ENCODE data around the gene ZNF524.

The ZNF524 gene

DNA sequence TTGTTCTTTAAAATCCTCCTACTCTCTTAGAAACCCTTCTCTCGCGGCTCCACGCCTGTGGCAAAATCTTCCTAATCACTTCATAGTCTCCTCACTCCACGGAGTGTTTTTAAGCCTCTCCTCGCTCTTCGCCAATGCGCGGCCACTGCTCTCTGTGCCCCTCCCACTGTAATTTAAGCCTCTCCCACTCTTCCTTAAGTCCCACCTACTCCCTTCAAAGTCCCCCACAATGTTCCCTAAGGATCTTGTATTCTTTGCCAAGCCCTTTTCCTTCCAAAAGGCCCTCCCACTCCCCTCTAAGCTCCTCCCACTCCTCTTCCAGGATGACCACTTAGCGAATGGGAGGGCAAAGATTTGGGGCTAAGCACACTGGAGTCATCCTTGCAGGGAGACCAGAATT is 2.1 kb upstream of the ZNF524 start:
- Histone ChIP-seq H3K4me3 (replicated peaks; ENCODE audit: insufficient read depth, low read length) (no peak overlapping the region), H3K27me3 (ENCODE audit: insufficient read depth, poor library complexity, severe bottlenecking) (no peaks in the 10 kb centered on the region), H3K27ac (replicated peaks) (no peak overlapping the region)
- no peak for DNase-seq (ENCODE audit: low read depth in 1 of 2, low spot score in 1 of 2)
- TF ChIP-seq, protein P1, sequence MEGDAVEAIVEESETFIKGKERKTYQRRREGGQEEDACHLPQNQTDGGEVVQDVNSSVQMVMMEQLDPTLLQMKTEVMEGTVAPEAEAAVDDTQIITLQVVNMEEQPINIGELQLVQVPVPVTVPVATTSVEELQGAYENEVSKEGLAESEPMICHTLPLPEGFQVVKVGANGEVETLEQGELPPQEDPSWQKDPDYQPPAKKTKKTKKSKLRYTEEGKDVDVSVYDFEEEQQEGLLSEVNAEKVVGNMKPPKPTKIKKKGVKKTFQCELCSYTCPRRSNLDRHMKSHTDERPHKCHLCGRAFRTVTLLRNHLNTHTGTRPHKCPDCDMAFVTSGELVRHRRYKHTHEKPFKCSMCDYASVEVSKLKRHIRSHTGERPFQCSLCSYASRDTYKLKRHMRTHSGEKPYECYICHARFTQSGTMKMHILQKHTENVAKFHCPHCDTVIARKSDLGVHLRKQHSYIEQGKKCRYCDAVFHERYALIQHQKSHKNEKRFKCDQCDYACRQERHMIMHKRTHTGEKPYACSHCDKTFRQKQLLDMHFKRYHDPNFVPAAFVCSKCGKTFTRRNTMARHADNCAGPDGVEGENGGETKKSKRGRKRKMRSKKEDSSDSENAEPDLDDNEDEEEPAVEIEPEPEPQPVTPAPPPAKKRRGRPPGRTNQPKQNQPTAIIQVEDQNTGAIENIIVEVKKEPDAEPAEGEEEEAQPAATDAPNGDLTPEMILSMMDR (IDR thresholded peaks at IDR 0.05; ENCODE audit: insufficient read depth, low read length): no peak
- TF ChIP-seq POLR2AphosphoS5 (IDR thresholded peaks at IDR 0.05; ENCODE audit: low read depth) (no peak), SPI1 (IDR thresholded peaks at IDR 0.05; ENCODE audit: borderline replicate concordance, low read depth) (no peak), REST (IDR thresholded peaks at IDR 0.05; ENCODE audit: insufficient replicate concordance, low read depth) (no peak), GABPA (IDR thresholded peaks at IDR 0.05; ENCODE audit: low read depth) (no peak)

DNA sequence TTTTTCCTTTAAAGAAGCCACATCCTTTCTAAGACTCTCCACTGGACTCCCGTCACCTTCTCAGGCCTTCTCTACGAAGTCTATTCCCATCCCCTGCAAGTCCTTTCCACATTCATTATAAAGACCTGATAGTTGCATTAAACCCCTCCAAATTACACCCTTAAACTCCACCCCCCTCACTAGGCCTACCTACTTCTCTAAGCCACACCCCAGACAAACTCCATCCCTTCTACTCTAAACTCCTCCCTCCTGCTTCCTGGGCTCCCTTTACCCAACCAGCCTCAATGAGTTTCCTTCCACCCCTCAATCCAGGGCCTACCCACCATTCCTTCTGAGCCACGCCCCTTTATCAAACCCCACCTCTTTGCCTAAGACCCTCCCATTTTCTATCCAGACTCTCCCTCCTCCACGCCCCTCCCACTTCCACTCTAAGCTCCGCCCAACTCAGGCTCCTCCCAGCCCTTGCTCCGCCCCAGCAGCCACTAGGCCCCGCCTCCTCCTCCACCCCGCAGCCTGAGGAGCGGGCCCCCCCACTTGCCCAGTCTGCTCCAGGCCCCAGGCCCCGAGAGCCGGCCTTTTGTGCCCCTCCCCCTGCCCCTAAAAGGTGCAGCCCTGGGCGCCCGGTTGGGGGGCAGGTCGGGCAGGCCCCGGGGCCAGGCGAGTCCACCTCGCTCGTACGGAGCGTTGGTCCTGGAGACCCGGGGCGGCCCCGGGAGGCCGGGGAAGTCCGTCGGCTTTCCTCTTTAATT is 1.2 kb upstream of the ZNF524 start:
- H3K27me3 ChIP-seq (ENCODE audit: insufficient read depth, poor library complexity, severe bottlenecking): no peaks in the 10 kb centered on the region
- DNase-seq (ENCODE audit: low read depth in 1 of 2, low spot score in 1 of 2): peak; percentile 89 to 93
- TF ChIP-seq, protein P1 (IDR thresholded peaks at IDR 0.05; ENCODE audit: insufficient read depth, low read length): no peak
- peak; percentile 31; the same call in 1 of the 2 replicates for TF ChIP-seq SPI1 (IDR thresholded peaks at IDR 0.05; ENCODE audit: borderline replicate concordance, low read depth)
- peak overlapping the region; percentile 65 for H3K4me3 ChIP-seq (replicated peaks; ENCODE audit: insufficient read depth, low read length)
- peak overlapping the region; percentile 97 for H3K27ac ChIP-seq (replicated peaks)

GRCh38 chr19:55599468-55599841 is 633 bp upstream of the ZNF524 start, which contains the start of gene FIZ1:
TSS of gene FIZ1 (minus strand) at chr19:55599517. CDS start at chr19:55597865, 1,652 bp downstream.
- Histone ChIP-seq H3K27ac (replicated peaks) (peak within 1 kb of the TSS; percentile 97), H3K4me3 (replicated peaks; ENCODE audit: insufficient read depth, low read length) (peak within 1 kb of the TSS; percentile 65), H3K27me3 (ENCODE audit: insufficient read depth, poor library complexity, severe bottlenecking) (no peaks in the 10 kb centered on the region)
- peak; percentile 99 for DNase-seq (ENCODE audit: low read depth in 1 of 2, low spot score in 1 of 2)
- TF ChIP-seq SPI1 (IDR thresholded peaks at IDR 0.05; ENCODE audit: borderline replicate concordance, low read depth) (peak; percentile 54; the same call in 1 of the 2 replicates), REST (IDR thresholded peaks at IDR 0.05; ENCODE audit: insufficient replicate concordance, low read depth) (no peak), GABPA (IDR thresholded peaks at IDR 0.05; ENCODE audit: low read depth) (peak; percentile 89)
- TF ChIP-seq, protein P1 (IDR thresholded peaks at IDR 0.05; ENCODE audit: insufficient read depth, low read length): no peak

- DNase-seq (ENCODE audit: low read depth in 1 of 2, low spot score in 1 of 2): no peak
- H3K27me3 ChIP-seq (ENCODE audit: insufficient read depth, poor library complexity, severe bottlenecking): no peaks in the 10 kb centered on the region
- H3K4me3 ChIP-seq (replicated peaks; ENCODE audit: insufficient read depth, low read length): peak overlapping the region; percentile 65
- peak overlapping the region; percentile 97 for H3K27ac ChIP-seq (replicated peaks)
- TF ChIP-seq GABPA (IDR thresholded peaks at IDR 0.05; ENCODE audit: low read depth) (no peak), SPI1 (IDR thresholded peaks at IDR 0.05; ENCODE audit: borderline replicate concordance, low read depth) (no peak), POLR2AphosphoS5 (IDR thresholded peaks at IDR 0.05; ENCODE audit: low read depth) (no peak), REST (IDR thresholded peaks at IDR 0.05; ENCODE audit: insufficient replicate concordance, low read depth) (no peak)
- TF ChIP-seq, protein P1 (IDR thresholded peaks at IDR 0.05; ENCODE audit: insufficient read depth, low read length): no peak
These were observed 557 bp downstream of the ZNF524 start for GRCh38 chr19:55600662-55601028.
